Breast epithelium (tissue), 4 donors: ENCODE data around the gene AMPH. TPM values are rescaled to one million over a fixed set of nuclear protein-coding genes. Genes with fewer than 3 reads are reported as not detected.

ENCODE experiments used
- DNase-seq, 2 donors: peaks; one replicate each; pipeline ENCODE4 v3.0.0-alpha.2; 2019; ENCODE audit warnings: low spot score in 2 of 2
- H3K27ac ChIP-seq, 2 donors: fragments of 200-600 bp; sonication (generic) in 1 of 2; one replicate each; pipeline ENCODE4 v1.5.1; 2016 to 2019; ENCODE audit warnings: mild to moderate bottlenecking in 1 of 2
- H3K27me3 ChIP-seq, 2 donors: fragments of 200-600 bp; sonication (generic) in 1 of 2; one replicate each; pipeline versions ENCODE4 v1.5.1 to v1.6.0; 2017 to 2019; ENCODE audit warnings: control low read depth in 1 of 2, mild to moderate bottlenecking in 1 of 2
- H3K36me3 ChIP-seq: fragments of 200-600 bp; one replicate; pipeline ENCODE4 v1.5.1; 2019
- H3K4me1 ChIP-seq, 2 donors: fragments of 200-600 bp; sonication (generic); one replicate each; pipeline ENCODE4 v1.5.1; 2016 to 2019; ENCODE audit warnings: control low read depth in 1 of 2
- H3K4me3 ChIP-seq, 3 donors: fragments of 200-600 bp; sonication (generic); 1 replicate in 2 of 3; 2 replicates in 1 of 3; pipeline ENCODE4 v1.5.1; 2016 to 2019; ENCODE audit warnings: mild to moderate bottlenecking in 3 of 3, moderate library complexity in 2 of 3
- H3K9me3 ChIP-seq, 2 donors: fragments of 200-600 bp; sonication (generic) in 1 of 2; one replicate each; pipeline ENCODE4 v1.5.1; 2016 to 2019; ENCODE audit warnings: control low read depth in 1 of 2
- POLR2A ChIP-seq: fragments of 450-650 bp; IDR thresholded peaks from one replicate; pipeline ENCODE4 v1.6.1; 2016; ENCODE audit warnings: antibody characterized with exemption, mild to moderate bottlenecking, moderate library complexity
- POLR2AphosphoS5 ChIP-seq, 3 donors: sonication (generic); formaldehyde crosslinking; IDR thresholded peaks; one replicate each; pipeline ENCODE4 v1.6.1; 2017; ENCODE audit warnings: antibody characterized with exemption in 3 of 3
- intact Hi-C: fragments of 100-400 bp; cut with DNase I; formaldehyde crosslinking; loops from one replicate; pipeline ENCODE4 v1.15.1; 2023; ENCODE audit warnings: low total_unique reads
- total RNA-seq, 3 donors: library from RNA; depleted of rRNA; stranded (reverse); fragments of >200 nt; gene quantifications; one replicate each; pipeline ENCODE4 v1.1.0, GENCODE V29; 2016
- TF ChIP-seq, protein P1 (sequence below), 3 donors: fragments of 450-650 bp; IDR thresholded peaks; one replicate each; pipeline ENCODE4 v1.5.1; 2016 to 2017; ENCODE audit warnings: antibody characterized with exemption in 3 of 3, mild to moderate bottlenecking in 3 of 3, moderate library complexity in 3 of 3

The AMPH gene
- total RNA-seq, 3 donors from 2014 or later, result 5.0 to 31.0 (median 15.1) TPM

- TF ChIP-seq POLR2A (no peak), POLR2AphosphoS5 (IDR thresholded peaks at IDR 0.05) (no peak)
- TF ChIP-seq, protein P1, sequence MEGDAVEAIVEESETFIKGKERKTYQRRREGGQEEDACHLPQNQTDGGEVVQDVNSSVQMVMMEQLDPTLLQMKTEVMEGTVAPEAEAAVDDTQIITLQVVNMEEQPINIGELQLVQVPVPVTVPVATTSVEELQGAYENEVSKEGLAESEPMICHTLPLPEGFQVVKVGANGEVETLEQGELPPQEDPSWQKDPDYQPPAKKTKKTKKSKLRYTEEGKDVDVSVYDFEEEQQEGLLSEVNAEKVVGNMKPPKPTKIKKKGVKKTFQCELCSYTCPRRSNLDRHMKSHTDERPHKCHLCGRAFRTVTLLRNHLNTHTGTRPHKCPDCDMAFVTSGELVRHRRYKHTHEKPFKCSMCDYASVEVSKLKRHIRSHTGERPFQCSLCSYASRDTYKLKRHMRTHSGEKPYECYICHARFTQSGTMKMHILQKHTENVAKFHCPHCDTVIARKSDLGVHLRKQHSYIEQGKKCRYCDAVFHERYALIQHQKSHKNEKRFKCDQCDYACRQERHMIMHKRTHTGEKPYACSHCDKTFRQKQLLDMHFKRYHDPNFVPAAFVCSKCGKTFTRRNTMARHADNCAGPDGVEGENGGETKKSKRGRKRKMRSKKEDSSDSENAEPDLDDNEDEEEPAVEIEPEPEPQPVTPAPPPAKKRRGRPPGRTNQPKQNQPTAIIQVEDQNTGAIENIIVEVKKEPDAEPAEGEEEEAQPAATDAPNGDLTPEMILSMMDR (IDR thresholded peaks at IDR 0.05), result no peak
- intact Hi-C loops, result no loop called here
- H3K27ac ChIP-seq, result no peak overlapping the region
Observed at GRCh38 chr7:38424750-38425463, 206.3 kb downstream of the AMPH start.

GRCh38 chr7:38413784-38414183, 217.4 kb downstream of the AMPH start:
- no peak overlapping the region for H3K27ac ChIP-seq
- no peak overlapping the region for H3K4me3 ChIP-seq
- H3K36me3 ChIP-seq, result no peaks in the 10 kb centered on the region
- no peak for DNase-seq
- no peaks in the 10 kb centered on the region for H3K4me1 ChIP-seq
- no peaks in the 10 kb centered on the region for H3K9me3 ChIP-seq
- H3K27me3 ChIP-seq, result no peaks in the 10 kb centered on the region
- TF ChIP-seq POLR2A, result no peak
- TF ChIP-seq POLR2AphosphoS5 (IDR thresholded peaks at IDR 0.05), result no peak
- intact Hi-C loops, result no loop called here

More at GRCh38 chr7:38424750-38425463, 206.3 kb downstream of the AMPH start:
- H3K36me3 ChIP-seq, result no peaks in the 10 kb centered on the region
- no peaks in the 10 kb centered on the region for H3K27me3 ChIP-seq
- no peak overlapping the region for H3K4me3 ChIP-seq
- DNase-seq, result no peak
- no peaks in the 10 kb centered on the region for H3K9me3 ChIP-seq
- H3K4me1 ChIP-seq, result no peaks in the 10 kb centered on the region

GRCh38 chr7:38411404-38411803, 219.8 kb downstream of the AMPH start:
- DNase-seq, result no peak
- TF ChIP-seq, protein P1 (IDR thresholded peaks at IDR 0.05), result no peak
- TF ChIP-seq POLR2AphosphoS5 (IDR thresholded peaks at IDR 0.05) (no peak), POLR2A (no peak)
- Histone ChIP-seq H3K27ac (no peak overlapping the region), H3K4me1 (no peaks in the 10 kb centered on the region), H3K27me3 (no peaks in the 10 kb centered on the region), H3K4me3 (no peak overlapping the region), H3K9me3 (no peaks in the 10 kb centered on the region), H3K36me3 (no peaks in the 10 kb centered on the region)
- intact Hi-C loops, result no loop called here

- Histone ChIP-seq H3K27me3 (no peaks in the 10 kb centered on the region), H3K9me3 (peaks cover 3 to 6% of the 10 kb centered on the region in 2 donors), H3K4me1 (no peaks in the 10 kb centered on the region), H3K4me3 (no peak overlapping the region), H3K36me3 (no peaks in the 10 kb centered on the region), H3K27ac (no peak overlapping the region)
- intact Hi-C loops, result no loop called here
- TF ChIP-seq POLR2A, result no peak
- TF ChIP-seq, protein P1 (IDR thresholded peaks at IDR 0.05), result no peak
- no peak for DNase-seq
Observed at GRCh38 chr7:38410056-38410455, 221.1 kb downstream of the AMPH start.

DNA sequence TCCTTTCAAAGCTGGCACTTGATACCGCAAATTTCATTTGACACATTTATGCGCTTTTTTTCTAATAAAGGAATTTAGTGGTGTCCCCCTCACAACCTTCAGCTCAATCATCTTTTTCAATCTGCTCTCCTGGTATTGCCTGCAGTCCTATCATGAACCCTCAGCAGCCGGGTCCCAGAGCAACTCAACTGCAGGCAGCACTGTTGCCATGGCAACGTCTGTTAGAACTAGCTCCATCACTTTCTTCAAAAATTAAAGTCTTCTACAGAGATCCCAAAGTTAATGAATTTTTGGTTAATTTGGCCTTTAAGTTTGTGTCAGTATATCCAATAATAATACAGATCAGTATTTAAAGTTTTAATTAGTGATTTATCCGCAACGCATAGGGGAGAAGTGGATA, 221.6 kb downstream of the AMPH start:
- DNase-seq, result no peak
- TF ChIP-seq, protein P1 (IDR thresholded peaks at IDR 0.05), result no peak
- TF ChIP-seq POLR2A, result no peak
- no peak for TF ChIP-seq POLR2AphosphoS5 (IDR thresholded peaks at IDR 0.05)
- Histone ChIP-seq H3K36me3 (no peaks in the 10 kb centered on the region), H3K27me3 (no peaks in the 10 kb centered on the region), H3K9me3 (peaks cover 3 to 7% of the 10 kb centered on the region in 2 donors), H3K4me1 (no peaks in the 10 kb centered on the region), H3K27ac (no peak overlapping the region), H3K4me3 (no peak overlapping the region)
- intact Hi-C loops, result no loop called here
